Keratinocyte (primary cell): Measurements from ENCODE around the gene ZNF438. TPM values are rescaled to one million over a fixed set of nuclear protein-coding genes. Genes with fewer than 3 reads are reported as not detected.

Experiments used
- DNase-seq: peaks from one replicate; pipeline ENCODE4 v3.0.0-alpha.2; 2011; ENCODE audit warnings: low read depth, missing footprints, low spot score
- FAIRE-seq: peaks from 2 replicates; lab custom pipeline; 2011; peaks lifted over from hg19 to GRCh38; lab: Jason Lieb, UNC
- H2AFZ ChIP-seq: 2 replicates; pipeline ENCODE4 v1.6.0; 2012; ENCODE audit warnings: low read length, control low read depth, inconsistent platforms; ENCODE audit not compliant: control insufficient read depth
- H3K27ac ChIP-seq: 2 replicates; pipeline ENCODE4 v1.5.1; 2011; ENCODE audit warnings: low read length; ENCODE audit not compliant: control insufficient read depth, insufficient read depth
- H3K27me3 ChIP-seq: 3 replicates; pipeline ENCODE4 v1.6.0; 2011; ENCODE audit warnings: low read length; ENCODE audit not compliant: control insufficient read depth, insufficient read depth; ENCODE audit errors: extremely low read depth
- H3K36me3 ChIP-seq, 2 experiments: 2 replicates in 1 of 2; 3 replicates in 1 of 2; pipeline ENCODE4 v1.5.1; 2011; ENCODE audit warnings: low read length in 2 of 2, mild to moderate bottlenecking in 1 of 2; ENCODE audit not compliant: control insufficient read depth in 2 of 2, insufficient read depth in 2 of 2; ENCODE audit errors: extremely low read depth in 1 of 2
- H3K4me1 ChIP-seq: 3 replicates; pipeline ENCODE4 v1.5.1; 2011; ENCODE audit warnings: low read length; ENCODE audit not compliant: control insufficient read depth, insufficient read depth; ENCODE audit errors: extremely low read depth
- H3K4me2 ChIP-seq: 3 replicates; pipeline ENCODE4 v1.6.0; 2011; ENCODE audit warnings: low read depth, low read length; ENCODE audit not compliant: control insufficient read depth, insufficient read depth; ENCODE audit errors: extremely low read depth
- H3K4me3 ChIP-seq, 3 experiments: fragments of 200-600 bp in 1 of 3; sonication (generic) in 1 of 3; 2 replicates in 2 of 3; 3 replicates in 1 of 3; pipeline ENCODE4 v1.5.1; 2011 to 2016; ENCODE audit warnings: low read length in 3 of 3, mild to moderate bottlenecking in 3 of 3, control low read depth in 2 of 3, inconsistent platforms in 1 of 3, low read depth in 1 of 3, mixed read lengths in 1 of 3, mixed run types in 1 of 3, moderate library complexity in 1 of 3; ENCODE audit not compliant: control insufficient read depth in 2 of 3, insufficient read depth in 2 of 3; ENCODE audit errors: extremely low read depth in 1 of 3
- H3K79me2 ChIP-seq: 2 replicates; pipeline ENCODE4 v1.6.0; 2012; ENCODE audit warnings: low read length; ENCODE audit not compliant: control insufficient read depth, insufficient read depth
- H3K9ac ChIP-seq: 3 replicates; pipeline ENCODE4 v1.6.0; 2011; ENCODE audit warnings: low read length; ENCODE audit not compliant: control insufficient read depth, insufficient read depth; ENCODE audit errors: extremely low read depth
- H3K9me1 ChIP-seq: 3 replicates; pipeline ENCODE4 v1.6.0; 2011; ENCODE audit warnings: low read length; ENCODE audit not compliant: control insufficient read depth, insufficient read depth; ENCODE audit errors: extremely low read depth
- H3K9me3 ChIP-seq: 2 replicates; pipeline ENCODE4 v1.5.1; 2012; ENCODE audit warnings: low read depth, low read length; ENCODE audit not compliant: control insufficient read depth
- H4K20me1 ChIP-seq: 3 replicates; pipeline ENCODE4 v1.6.0; 2011; ENCODE audit warnings: low read length; ENCODE audit not compliant: control insufficient read depth, insufficient read depth; ENCODE audit errors: extremely low read depth
- CTCF ChIP-seq, 3 experiments: IDR thresholded peaks in 1 of 3; conservative IDR thresholded peaks in 1 of 3; optimal IDR thresholded peaks in 1 of 3; 2 replicates in 2 of 3; 3 replicates in 1 of 3; pipeline versions ENCODE3 to v1.5.1; 2011; ENCODE audit warnings: low read length in 3 of 3, mild to moderate bottlenecking in 3 of 3, moderate library complexity in 2 of 3, control low read depth in 1 of 3, inconsistent platforms in 1 of 3; ENCODE audit not compliant: insufficient read depth in 2 of 3; ENCODE audit errors: extremely low read depth in 1 of 3
- EZH2 ChIP-seq: IDR thresholded peaks from one replicate; pipeline ENCODE4 v1.6.1; 2012; ENCODE audit warnings: inconsistent platforms, mild to moderate bottlenecking, low read length, moderate library complexity
- dilution Hi-C: fragments of 300-500 bp; cut with MboI; formaldehyde crosslinking; loops from one replicate; pipeline ENCODE4 v1.7.0; 2020; ENCODE audit warnings: low sequenced_read_pairs; ENCODE audit not compliant: extremely low pct_ligation_motif_present
- polyA plus RNA-seq, 5 experiments: library from polyadenylated mRNA; depleted of rRNA in 3 of 5; stranded (reverse) in 3 of 5; stranded (forward) in 1 of 5; unstranded in 1 of 5; fragments of >200 nt; gene quantifications; 1 replicate in 1 of 5; 2 replicates in 3 of 5; 3 replicates in 1 of 5; pipeline versions ENCODE4 v1.2.1 to v1.2.3, GENCODE V29; 2011 to 2012; ENCODE audit warnings: missing spikeins in 2 of 5, low read depth in 1 of 5, low replicate concordance in 1 of 5

ZNF438 gene
- polyA plus RNA-seq, 1 donor (not counting 4 experiments of a cell fraction or from before 2014, with no cell fraction given), result 2.8 TPM

DNA sequence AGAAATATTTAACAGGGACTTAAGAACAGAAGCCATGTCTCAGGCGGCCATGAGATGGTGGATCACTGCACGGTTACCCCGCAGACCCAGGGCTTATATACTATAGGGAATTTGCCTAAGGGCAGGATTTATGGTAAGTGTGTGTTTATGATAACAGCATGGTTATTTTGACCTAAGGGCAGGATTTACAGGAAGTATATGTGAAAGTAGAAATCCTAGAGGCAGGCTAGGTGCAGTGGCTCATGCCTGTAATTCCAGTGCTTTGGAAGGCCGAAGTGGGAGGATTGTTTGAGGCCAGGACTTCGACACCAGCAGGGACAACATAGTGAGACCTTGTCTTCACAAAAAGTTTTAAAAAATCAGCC, 43.0 kb upstream of the ZNF438 start:
- H3K9me1 ChIP-seq, result no peaks in the 10 kb centered on the region
- TF ChIP-seq CTCF (optimal IDR thresholded peaks at IDR 0.05 in 1 of 3, IDR thresholded peaks at IDR 0.05 in 1 of 3, conservative IDR thresholded peaks at IDR 0.05 in 1 of 3; ENCODE audit: extremely low read depth in 1 of 3, insufficient read depth in 2 of 3, low read length in 3 of 3) (no peak), EZH2 (no peak)
- DNase-seq, result no peak
- H4K20me1 ChIP-seq, result no peaks in the 10 kb centered on the region
- dilution Hi-C loops, result no loop called here
- H3K79me2 ChIP-seq, result no peaks in the 10 kb centered on the region
- H2AFZ ChIP-seq, result peak overlapping the region; percentile 34
- peak overlapping the region; percentile 64 for H3K4me2 ChIP-seq
- H3K4me3 ChIP-seq, result peak overlapping the region in 1 of 3 experiments; percentile 5
- H3K9ac ChIP-seq, result peak overlapping the region; percentile 44
- no peaks in the 10 kb centered on the region for H3K9me3 ChIP-seq
- peak overlapping the region; percentile 77 for H3K27ac ChIP-seq
- no peaks in the 10 kb centered on the region for H3K36me3 ChIP-seq
- H3K27me3 ChIP-seq, result no peaks in the 10 kb centered on the region
- FAIRE-seq, result peak; percentile 74
- H3K4me1 ChIP-seq, result peaks cover 39% of the 10 kb centered on the region

DNA sequence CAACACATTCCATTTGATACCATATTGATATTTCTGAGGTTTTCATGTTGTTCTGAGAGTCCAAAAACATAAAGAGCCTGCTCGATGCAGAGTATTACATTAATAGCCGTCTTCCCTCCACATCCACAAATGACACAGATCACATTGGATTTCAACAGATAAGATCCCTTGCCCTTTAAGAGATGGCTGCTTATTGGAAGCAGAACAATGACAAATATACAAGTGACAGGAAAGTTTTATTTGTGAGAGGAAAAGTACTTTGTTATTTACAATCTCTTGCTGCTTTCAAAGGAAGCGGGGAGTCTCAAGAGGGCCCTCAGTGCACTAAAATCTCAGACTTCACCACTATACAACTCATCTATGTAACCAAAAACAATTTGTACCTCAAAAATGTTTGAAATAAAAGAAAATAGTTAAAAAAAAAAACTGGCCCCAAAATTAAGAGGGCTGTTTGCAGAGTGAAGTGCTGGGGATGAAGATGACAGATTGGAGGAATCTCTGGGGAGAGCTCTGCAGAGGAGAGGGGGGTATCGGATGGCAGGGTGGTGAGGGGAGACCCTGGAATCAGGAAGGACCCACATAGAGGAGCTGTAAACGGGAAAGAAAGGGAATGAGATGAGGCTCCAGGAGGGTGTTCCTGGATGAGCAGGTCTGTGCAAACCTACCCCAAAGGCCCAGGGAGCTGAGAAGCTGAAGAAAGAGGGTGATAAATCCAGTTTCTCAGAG, 42.5 kb upstream of the ZNF438 start:
- Histone ChIP-seq H3K27me3 (no peaks in the 10 kb centered on the region), H3K4me1 (peaks cover 39% of the 10 kb centered on the region), H3K27ac (peak overlapping the region; percentile 77), H3K9me3 (no peaks in the 10 kb centered on the region), H3K36me3 (no peaks in the 10 kb centered on the region), H3K9ac (peak overlapping the region; percentile 44), H3K4me3 (no peak overlapping the region), H2AFZ (peak overlapping the region; percentile 34), H4K20me1 (no peaks in the 10 kb centered on the region), H3K9me1 (no peaks in the 10 kb centered on the region), H3K4me2 (no peak overlapping the region), H3K79me2 (no peaks in the 10 kb centered on the region)
- TF ChIP-seq EZH2 (no peak), CTCF (optimal IDR thresholded peaks at IDR 0.05 in 1 of 3, IDR thresholded peaks at IDR 0.05 in 1 of 3, conservative IDR thresholded peaks at IDR 0.05 in 1 of 3; ENCODE audit: extremely low read depth in 1 of 3, insufficient read depth in 2 of 3, low read length in 3 of 3) (no peak)
- FAIRE-seq (no peak), DNase-seq (no peak)
- dilution Hi-C loops, result no loop called here
